PC-9 (cell line): Measurements from ENCODE around the gene GEMIN5. TPM values are rescaled to one million over a fixed set of nuclear protein-coding genes. Genes with fewer than 3 reads are reported as not detected.

Source experiments
- BruUV-seq: library from RNA; stranded (reverse); fragments of 400-500 nt; replicated peaks from 2 replicates; lab custom pipeline; 2021; lab: Mats Ljungman, UMichigan
- CTCF ChIA-PET: fragments of 300-600 bp; sonication (Branson Sonifier 250); formaldehyde crosslinking; loops from one replicate; lab custom pipeline; 2022; ENCODE audit warnings: antibody characterized with exemption; lab: Charles Lee
- POLR2A ChIA-PET: fragments of 300-600 bp; sonication (Branson Sonifier 250); formaldehyde crosslinking; loops from one replicate; lab custom pipeline; 2022; ENCODE audit warnings: antibody characterized with exemption; ENCODE audit not compliant: unreplicated experiment; lab: Charles Lee
- DNase-seq, 2 experiments: peaks; one replicate each; pipeline versions ENCODE4 v3.0.0 to v3.0.0-alpha.2; 2015 to 2022; ENCODE audit warnings: mixed read lengths in 1 of 2
- H2AFZ ChIP-seq: fragments of 200-600 bp; sonication (generic); 2 replicates; pipeline ENCODE4 v1.8.1; 2017; ENCODE audit warnings: antibody characterized with exemption
- H3F3A ChIP-seq: fragments of 200-600 bp; sonication (generic); 2 replicates; pipeline ENCODE4 v1.8.1; 2017; ENCODE audit warnings: antibody characterized with exemption, mild to moderate bottlenecking, low read depth; ENCODE audit not compliant: insufficient read depth
- H3K27ac ChIP-seq: fragments of 200-600 bp; sonication (generic); 2 replicates; pipeline ENCODE4 v1.6.1; 2016; ENCODE audit warnings: mixed run types
- H3K27me3 ChIP-seq: fragments of 200-600 bp; sonication (generic); 2 replicates; pipeline ENCODE4 v1.6.1; 2016; ENCODE audit warnings: low read depth, mixed run types; ENCODE audit not compliant: insufficient read depth
- H3K36me3 ChIP-seq: fragments of 200-600 bp; sonication (generic); 2 replicates; pipeline ENCODE4 v1.6.1; 2016; ENCODE audit warnings: low read depth, mixed run types
- H3K4me1 ChIP-seq: fragments of 200-600 bp; sonication (generic); replicated peaks from 2 replicates; pipeline ENCODE4 v1.6.1; 2016; ENCODE audit warnings: mixed run types; ENCODE audit not compliant: insufficient read depth
- H3K4me2 ChIP-seq: fragments of 200-600 bp; sonication (generic); 2 replicates; pipeline ENCODE4 v1.6.1; 2017; ENCODE audit warnings: mixed run types
- H3K4me3 ChIP-seq: fragments of 200-600 bp; sonication (generic); 2 replicates; pipeline ENCODE4 v1.6.1; 2016; ENCODE audit warnings: mixed run types
- H3K79me2 ChIP-seq: fragments of 200-600 bp; sonication (generic); 2 replicates; pipeline ENCODE4 v1.6.1; 2017; ENCODE audit warnings: low read depth, mixed run types
- H3K9me2 ChIP-seq: fragments of 200-600 bp; sonication (generic); 2 replicates; pipeline ENCODE4 v1.8.1; 2017; ENCODE audit warnings: mild to moderate bottlenecking; ENCODE audit not compliant: insufficient read depth
- H3K9me3 ChIP-seq: fragments of 200-600 bp; sonication (generic); 2 replicates; pipeline ENCODE4 v1.8.1; 2016; ENCODE audit warnings: low read depth; ENCODE audit not compliant: insufficient read depth
- H4K20me1 ChIP-seq: fragments of 200-600 bp; sonication (generic); 2 replicates; pipeline ENCODE4 v1.8.1; 2017; ENCODE audit not compliant: insufficient read depth
- EZH2 ChIP-seq: fragments of 200-600 bp; sonication (generic); IDR thresholded peaks from 2 replicates; pipeline ENCODE4 v1.8.0; 2017; ENCODE audit warnings: antibody characterized with exemption, low read depth
- intact Hi-C: fragments of 100-400 bp; cut with micrococcal nuclease; formaldehyde crosslinking; loops from one replicate; pipeline ENCODE4 v1.10.0; 2022; ENCODE audit not compliant: unreplicated experiment
- total RNA-seq: library from RNA; stranded (reverse); gene quantifications from 2 replicates; pipeline ENCODE4 v1.2.3, GENCODE V29; 2021
- TF ChIP-seq, protein P1 (sequence below): fragments of 200-600 bp; sonication (generic); conservative IDR thresholded peaks from 2 replicates; pipeline ENCODE4 v1.6.1; 2017; ENCODE audit warnings: mixed run types, antibody characterized with exemption, mild to moderate bottlenecking, moderate library complexity

Gene GEMIN5
- total RNA-seq, 1 experiment from 2014 or later, result 18.6 TPM

DNA sequence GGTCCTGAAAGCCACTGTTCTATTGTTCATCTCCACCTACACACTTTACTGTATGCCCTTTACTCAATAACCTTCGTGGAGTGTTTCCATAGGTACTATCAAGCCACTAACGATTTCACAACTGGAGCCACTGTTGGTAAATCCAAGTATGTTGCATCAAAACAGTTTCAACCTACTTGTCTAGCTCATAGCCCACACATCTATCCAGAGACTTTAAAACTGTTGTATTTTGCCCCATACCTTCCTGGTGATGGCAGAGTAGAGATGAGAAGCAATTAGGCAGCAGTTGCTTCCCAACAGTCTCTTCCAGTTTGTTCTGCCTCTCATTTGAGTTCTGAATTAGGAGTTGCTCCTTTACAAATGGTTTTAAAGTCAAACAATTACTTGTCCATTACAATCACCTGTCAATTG lies 88.2 kb downstream of the GEMIN5 start:
- ChIA-PET POLR2A (no interaction called here), CTCF (no interaction called here)
- Histone ChIP-seq H3K27ac (no peak overlapping the region), H2AFZ (no peak overlapping the region), H3K4me2 (no peak overlapping the region), H3F3A (no peaks in the 10 kb centered on the region; the same call in 1 of the 2 replicates), H3K9me2 (no peaks in the 10 kb centered on the region), H3K27me3 (no peaks in the 10 kb centered on the region), H3K4me3 (no peak overlapping the region), H3K9me3 (no peaks in the 10 kb centered on the region), H3K79me2 (no peaks in the 10 kb centered on the region), H3K36me3 (no peaks in the 10 kb centered on the region), H4K20me1 (no peaks in the 10 kb centered on the region), H3K4me1 (no peaks in the 10 kb centered on the region)
- no TSS peak for BruUV-seq
- no peak for DNase-seq
- intact Hi-C loops, result loop anchor here (10.0 kb wide), 1 partner anchor 405 kb away; the partner anchor contains the start of gene SAP30L
- TF ChIP-seq, protein P1, sequence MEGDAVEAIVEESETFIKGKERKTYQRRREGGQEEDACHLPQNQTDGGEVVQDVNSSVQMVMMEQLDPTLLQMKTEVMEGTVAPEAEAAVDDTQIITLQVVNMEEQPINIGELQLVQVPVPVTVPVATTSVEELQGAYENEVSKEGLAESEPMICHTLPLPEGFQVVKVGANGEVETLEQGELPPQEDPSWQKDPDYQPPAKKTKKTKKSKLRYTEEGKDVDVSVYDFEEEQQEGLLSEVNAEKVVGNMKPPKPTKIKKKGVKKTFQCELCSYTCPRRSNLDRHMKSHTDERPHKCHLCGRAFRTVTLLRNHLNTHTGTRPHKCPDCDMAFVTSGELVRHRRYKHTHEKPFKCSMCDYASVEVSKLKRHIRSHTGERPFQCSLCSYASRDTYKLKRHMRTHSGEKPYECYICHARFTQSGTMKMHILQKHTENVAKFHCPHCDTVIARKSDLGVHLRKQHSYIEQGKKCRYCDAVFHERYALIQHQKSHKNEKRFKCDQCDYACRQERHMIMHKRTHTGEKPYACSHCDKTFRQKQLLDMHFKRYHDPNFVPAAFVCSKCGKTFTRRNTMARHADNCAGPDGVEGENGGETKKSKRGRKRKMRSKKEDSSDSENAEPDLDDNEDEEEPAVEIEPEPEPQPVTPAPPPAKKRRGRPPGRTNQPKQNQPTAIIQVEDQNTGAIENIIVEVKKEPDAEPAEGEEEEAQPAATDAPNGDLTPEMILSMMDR, result no peak
- TF ChIP-seq EZH2, result no peak

DNA sequence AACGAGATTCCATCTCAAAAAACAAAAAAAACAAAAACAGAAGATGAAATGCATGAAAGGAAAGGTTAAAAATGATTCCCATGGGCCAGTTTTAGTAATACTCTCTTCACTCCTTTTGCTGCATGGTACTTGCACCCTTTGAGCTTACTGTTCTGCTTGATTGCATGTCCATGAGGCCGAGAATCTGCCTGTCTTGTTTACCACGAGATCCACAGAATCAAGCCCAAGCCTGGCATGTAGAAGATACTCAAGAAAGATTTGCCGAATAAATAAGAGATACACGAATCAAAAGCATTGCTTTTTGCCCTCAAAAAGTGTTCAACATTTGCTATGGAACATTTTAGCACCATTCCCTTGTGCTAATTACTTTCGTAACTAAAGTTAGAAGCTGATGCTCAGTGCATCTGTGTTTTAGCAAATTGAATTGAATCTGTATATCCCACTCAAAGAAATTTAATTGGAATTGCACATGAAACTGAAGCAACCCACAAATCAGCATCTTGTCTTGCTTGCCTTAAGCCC lies 88.7 kb downstream of the GEMIN5 start:
- ChIA-PET CTCF (no interaction called here), POLR2A (no interaction called here)
- no peak overlapping the region for H3K27ac ChIP-seq
- intact Hi-C loops, result no loop called here
- H3K9me3 ChIP-seq, result no peaks in the 10 kb centered on the region
- H3F3A ChIP-seq, result no peaks in the 10 kb centered on the region; the same call in 1 of the 2 replicates
- DNase-seq, result no peak
- H3K27me3 ChIP-seq, result no peaks in the 10 kb centered on the region
- H3K9me2 ChIP-seq, result no peaks in the 10 kb centered on the region
- no peak overlapping the region for H3K4me3 ChIP-seq
- H3K4me2 ChIP-seq, result no peak overlapping the region
- BruUV-seq, result no TSS peak
- H3K4me1 ChIP-seq, result no peaks in the 10 kb centered on the region
- H3K79me2 ChIP-seq, result no peaks in the 10 kb centered on the region
- H2AFZ ChIP-seq, result no peak overlapping the region
- no peaks in the 10 kb centered on the region for H4K20me1 ChIP-seq
- TF ChIP-seq, protein P1, result no peak
- no peak for TF ChIP-seq EZH2
- no peaks in the 10 kb centered on the region for H3K36me3 ChIP-seq

DNA sequence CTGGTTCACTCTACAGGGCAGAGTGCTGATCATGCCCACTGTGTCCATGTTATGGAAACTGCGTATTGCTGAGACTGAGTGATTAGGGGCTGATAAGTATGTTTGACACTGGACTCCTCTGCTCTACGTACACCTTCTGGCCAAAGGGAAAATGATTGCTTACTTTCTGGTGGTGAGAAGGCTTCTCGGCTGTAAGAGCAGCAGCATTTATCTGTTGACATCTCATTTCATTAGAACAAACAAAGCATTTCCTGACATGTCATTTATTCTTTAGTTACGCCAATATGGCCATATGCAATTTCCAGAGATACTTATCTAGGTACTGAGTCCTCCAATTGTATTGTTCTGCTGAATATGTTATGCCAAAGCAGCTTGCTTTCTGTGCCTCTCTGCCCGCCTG lies 93.2 kb downstream of the GEMIN5 start:
- no peak overlapping the region for H3K4me2 ChIP-seq
- no TSS peak for BruUV-seq
- no peak overlapping the region for H3K4me3 ChIP-seq
- H3K9me2 ChIP-seq, result no peaks in the 10 kb centered on the region
- no peak overlapping the region for H3K27ac ChIP-seq
- H3F3A ChIP-seq, result peaks cover 4% of the 10 kb centered on the region; the same call in 1 of the 2 replicates
- no peaks in the 10 kb centered on the region for H3K4me1 ChIP-seq
- no peak overlapping the region for H2AFZ ChIP-seq
- peak in 1 of 2 experiments; percentile 36 for DNase-seq
- POLR2A ChIA-PET, result interaction anchor here (0.7 kb wide), 1 partner anchor 92 kb away, joined by 19 read pairs; no protein-coding TSS in a partner anchor
- intact Hi-C loops, result no loop called here
- H3K27me3 ChIP-seq, result no peaks in the 10 kb centered on the region
- no peak for TF ChIP-seq EZH2
- TF ChIP-seq, protein P1, result no peak
- H4K20me1 ChIP-seq, result no peaks in the 10 kb centered on the region
- CTCF ChIA-PET, result no interaction called here
- no peaks in the 10 kb centered on the region for H3K36me3 ChIP-seq
- no peaks in the 10 kb centered on the region for H3K79me2 ChIP-seq
- H3K9me3 ChIP-seq, result no peaks in the 10 kb centered on the region
